Fibroblast of skin of abdomen (primary cell): Measurements from ENCODE around the gene ATP6V0D1. TPM values are rescaled to one million over a fixed set of nuclear protein-coding genes. Genes with fewer than 3 reads are reported as not detected.
"Not testable (repeated sequence)": the region's sequence is repeated elsewhere in the genome, so short reads cannot be mapped to it uniquely, and the experiment has no call there.

Experiments used
- DNase-seq: peaks from one replicate; pipeline ENCODE4 v3.0.0-alpha.2; 2013
- polyA plus RNA-seq, 2 experiments: library from polyadenylated mRNA; unstranded; fragments of 120-200 nt; gene quantifications; one replicate each; pipeline ENCODE4 v1.2.1, GENCODE V29; 2013; ENCODE audit not compliant: insufficient read length in 2 of 2

The ATP6V0D1 gene
- 78.0 TPM for polyA plus RNA-seq (2013, experiment 1 of 2; ENCODE audit: insufficient read length)
- polyA plus RNA-seq (2013, experiment 2 of 2; ENCODE audit: insufficient read length): 79.6 TPM

- DNase-seq: peak; percentile 96
Observed at GRCh38 chr16:67480833-67481560, at the start of gene ATP6V0D1. TSS of gene ATP6V0D1 (minus strand) at chr16:67481157. CDS start at chr16:67481086, 71 bp downstream.

DNA sequence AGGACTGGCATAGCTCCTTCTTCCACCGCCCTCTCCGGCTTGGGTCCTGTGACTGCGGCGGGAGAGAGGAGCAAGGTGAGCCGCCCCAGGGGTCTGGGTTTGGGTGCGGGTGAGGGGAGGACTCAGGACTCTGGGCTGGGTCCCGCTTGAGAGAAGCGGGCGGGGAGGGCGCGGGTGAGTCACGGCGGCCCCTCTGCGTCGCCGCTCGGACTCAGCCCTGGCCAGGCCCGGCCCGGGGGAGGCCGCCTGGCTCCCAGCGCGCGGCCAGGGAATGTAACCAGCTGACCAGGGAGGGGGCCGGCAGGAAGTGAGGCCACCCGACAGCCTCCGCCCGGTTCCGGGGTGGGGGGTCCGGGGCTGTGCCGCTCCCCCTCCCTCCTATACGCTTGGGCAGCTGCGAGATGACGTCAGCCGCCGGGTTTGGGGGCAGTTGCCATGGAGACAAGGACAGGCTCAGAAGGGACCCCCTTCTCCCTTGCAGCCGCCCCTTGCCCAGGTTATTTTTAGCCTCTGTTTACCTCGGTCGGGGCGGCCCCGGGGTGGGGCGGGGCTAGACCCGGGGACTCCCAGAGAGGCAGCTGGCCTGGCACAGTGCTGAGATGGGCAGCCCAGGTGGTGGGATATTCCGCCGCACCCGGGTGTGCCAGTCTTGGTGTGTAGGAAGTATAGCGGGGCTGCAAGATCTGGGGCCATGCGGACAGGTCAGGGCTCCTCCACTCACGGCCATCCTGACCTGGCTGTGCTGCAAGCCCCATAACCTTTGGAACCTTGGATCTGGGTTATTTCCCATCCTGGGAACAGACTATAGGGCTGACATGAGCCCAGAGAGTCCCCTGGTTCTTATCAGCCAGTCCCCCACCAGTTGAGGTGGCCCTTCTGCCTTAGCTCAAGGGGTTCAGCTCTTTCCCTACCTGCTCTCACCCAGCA is 49.3 kb upstream of the ATP6V0D1 start:
- peak; percentile 54 for DNase-seq

- DNase-seq: no peak
Observed at GRCh38 chr16:67529582-67530012, 48.6 kb upstream of the ATP6V0D1 start.

DNA sequence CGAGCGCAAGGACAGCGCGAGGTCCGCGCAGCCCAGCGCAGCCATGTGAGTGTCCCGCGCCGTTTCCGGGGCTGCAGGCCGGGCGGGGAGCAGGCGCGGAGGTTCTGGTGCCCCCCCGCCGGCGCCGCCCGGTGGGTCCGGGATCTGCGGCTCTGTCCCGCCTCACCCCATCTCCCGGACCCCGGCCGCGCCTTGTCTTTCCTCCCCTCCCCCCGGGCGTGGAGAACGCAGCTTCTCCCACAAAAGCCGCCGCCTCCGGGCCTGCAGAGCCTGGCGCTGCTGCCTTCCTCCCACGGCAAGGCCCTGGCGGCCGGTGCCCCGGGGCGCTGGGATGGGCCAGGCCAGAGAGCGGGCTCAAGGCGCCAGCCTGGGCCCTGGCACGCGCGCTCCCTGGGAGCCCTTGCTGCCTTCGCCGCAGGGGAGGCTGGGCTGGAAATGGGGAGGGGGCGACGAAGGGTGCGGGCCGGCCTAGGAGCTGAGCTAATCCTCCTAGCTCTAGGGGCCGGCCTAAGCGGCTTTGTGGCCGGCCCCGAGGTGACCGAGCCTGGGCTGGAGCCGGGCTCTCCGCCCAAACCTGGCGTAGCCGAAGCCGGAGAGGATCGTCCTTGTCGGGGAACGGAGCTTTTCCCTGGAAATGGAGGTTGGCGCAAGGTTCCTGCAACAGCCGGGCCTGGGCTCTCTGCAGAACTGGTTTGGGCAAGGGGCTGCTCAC is 48.1 kb upstream of the ATP6V0D1 start:
- peak; percentile 32 for DNase-seq

- DNase-seq: peak; percentile 31
Observed at GRCh38 chr16:67528222-67528869, 47.4 kb upstream of the ATP6V0D1 start, which contains the start of gene RIPOR1. TSS of gene RIPOR1 (plus strand) at chr16:67528829. CDS start at chr16:67538447, 9,618 bp downstream.

DNA sequence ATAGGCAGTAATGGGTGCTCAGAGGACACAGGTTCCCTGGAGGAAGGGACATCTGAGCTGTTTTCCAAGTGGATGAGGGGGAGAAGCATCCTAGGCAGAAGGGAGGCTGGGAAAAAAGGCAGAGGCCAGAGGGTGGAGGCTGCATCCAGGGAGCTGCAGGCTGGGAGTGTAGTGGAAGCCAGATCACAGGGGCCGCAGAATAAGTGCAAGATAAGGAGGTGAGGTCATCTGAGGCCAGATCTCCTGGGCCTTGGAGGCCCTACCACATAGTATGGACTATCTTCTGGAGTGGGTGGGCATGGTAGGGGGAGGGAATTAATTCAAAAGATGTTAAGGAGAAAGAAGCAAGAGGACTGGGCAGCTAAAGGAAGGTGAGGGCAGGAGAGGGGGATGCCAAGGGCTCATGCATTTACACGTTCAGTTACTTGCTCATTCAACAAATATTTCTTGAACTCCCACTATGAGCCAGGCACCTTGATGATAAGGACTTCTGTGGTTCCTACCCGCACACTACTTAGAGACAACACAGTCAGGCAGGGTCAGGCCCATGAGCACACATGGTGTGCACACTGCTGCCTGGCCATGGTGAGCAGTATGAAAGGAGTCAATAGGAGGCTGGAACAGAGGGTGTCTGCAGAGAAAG is 45.3 kb upstream of the ATP6V0D1 start:
- DNase-seq: no peak

DNA sequence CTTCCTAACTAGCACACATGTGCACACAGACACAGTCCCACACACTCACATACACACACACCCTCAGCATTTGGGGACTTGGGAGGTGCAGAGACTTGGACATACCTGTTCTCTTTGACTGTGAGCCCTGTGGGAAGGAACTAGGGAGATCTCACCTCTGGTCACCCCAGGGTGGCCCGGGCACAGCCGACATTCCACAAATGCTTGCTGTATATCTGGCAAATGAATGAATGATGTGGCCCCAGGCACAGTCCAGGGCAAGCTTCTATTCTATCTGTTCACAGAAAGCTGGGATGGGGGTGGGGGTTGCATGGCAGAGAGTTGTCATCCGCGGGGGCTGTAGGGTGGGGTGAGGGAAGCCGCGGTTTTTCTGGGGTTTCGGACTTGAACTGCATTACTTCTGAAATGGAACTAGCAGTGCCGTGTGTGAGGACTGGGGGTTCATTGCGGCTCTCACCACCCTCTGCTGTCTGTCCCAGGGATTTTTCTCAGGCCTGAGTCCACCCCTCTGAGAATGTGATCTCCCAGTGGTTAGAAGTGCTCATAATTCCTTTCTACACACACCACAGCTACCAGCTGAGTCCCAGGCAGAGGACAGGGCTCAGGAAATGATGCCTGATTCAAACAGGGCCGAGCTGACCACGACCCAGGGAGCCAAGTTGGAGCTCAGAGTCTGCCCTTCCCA is 44.4 kb upstream of the ATP6V0D1 start:
- peak; percentile 41 for DNase-seq

GRCh38 chr16:67521095-67521804 is 40.3 kb upstream of the ATP6V0D1 start:
- DNase-seq: peak; percentile 94

DNA sequence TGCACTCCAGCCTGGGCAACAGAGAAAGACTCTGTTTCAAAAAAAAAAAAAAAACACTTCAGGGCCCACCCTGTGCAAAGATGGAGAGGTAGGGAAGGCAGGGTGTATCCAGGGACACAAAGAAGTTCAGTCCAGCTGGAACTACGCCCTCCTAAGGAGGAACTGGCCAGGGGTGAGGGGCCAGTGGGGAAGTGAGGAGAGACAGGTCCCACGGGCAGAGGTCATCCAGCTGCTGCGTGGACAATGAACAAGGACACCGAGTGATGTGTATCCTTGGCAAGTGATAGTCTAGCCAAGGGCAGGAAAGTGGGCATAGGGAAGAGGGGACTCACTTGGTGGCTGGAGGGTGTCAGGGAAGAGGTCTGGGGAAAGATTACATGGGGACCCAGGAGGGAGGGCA is 38.3 kb upstream of the ATP6V0D1 start:
- DNase-seq: no peak

- DNase-seq: no peak
Observed at GRCh38 chr16:67518676-67519075, 37.7 kb upstream of the ATP6V0D1 start.

DNA sequence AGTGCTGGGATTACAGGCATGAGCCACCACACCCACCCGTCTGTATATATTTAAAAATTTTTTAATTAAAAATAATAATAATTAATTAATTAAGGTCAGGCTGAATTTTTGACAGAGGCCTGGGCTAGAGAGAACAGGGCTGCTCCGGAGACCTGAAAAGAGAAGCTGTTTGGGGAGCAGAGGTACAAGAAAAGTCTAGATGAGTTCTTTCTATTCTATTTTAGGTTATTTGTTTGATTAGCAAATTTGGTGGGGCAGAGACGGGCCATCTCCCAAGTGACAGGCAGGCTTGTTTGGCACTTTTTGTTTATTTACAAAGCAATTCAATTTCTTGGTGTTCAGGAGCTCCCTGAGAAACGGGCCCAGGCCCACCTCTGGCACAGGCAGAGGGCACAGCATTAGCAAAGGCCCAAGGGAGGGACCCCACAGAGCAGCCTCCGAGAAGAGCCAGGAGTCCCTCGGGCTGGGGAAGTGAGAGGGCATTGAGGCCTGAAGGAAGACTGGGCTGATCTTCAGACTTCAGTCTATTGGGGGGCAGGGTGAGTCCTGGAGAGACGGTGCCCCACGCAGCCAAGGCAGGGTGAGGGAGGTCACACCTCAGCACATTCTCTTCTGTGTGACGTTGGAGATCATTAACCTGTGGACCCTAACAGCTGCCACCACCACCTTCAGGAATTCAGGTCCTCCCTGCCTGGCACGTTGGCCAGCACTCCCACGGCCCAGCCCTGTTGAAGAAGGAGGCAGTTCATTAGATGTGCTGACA is 36.9 kb upstream of the ATP6V0D1 start:
- DNase-seq: no peak

GRCh38 chr16:67517155-67517445 is 36.1 kb upstream of the ATP6V0D1 start:
- DNase-seq: no peak

DNA sequence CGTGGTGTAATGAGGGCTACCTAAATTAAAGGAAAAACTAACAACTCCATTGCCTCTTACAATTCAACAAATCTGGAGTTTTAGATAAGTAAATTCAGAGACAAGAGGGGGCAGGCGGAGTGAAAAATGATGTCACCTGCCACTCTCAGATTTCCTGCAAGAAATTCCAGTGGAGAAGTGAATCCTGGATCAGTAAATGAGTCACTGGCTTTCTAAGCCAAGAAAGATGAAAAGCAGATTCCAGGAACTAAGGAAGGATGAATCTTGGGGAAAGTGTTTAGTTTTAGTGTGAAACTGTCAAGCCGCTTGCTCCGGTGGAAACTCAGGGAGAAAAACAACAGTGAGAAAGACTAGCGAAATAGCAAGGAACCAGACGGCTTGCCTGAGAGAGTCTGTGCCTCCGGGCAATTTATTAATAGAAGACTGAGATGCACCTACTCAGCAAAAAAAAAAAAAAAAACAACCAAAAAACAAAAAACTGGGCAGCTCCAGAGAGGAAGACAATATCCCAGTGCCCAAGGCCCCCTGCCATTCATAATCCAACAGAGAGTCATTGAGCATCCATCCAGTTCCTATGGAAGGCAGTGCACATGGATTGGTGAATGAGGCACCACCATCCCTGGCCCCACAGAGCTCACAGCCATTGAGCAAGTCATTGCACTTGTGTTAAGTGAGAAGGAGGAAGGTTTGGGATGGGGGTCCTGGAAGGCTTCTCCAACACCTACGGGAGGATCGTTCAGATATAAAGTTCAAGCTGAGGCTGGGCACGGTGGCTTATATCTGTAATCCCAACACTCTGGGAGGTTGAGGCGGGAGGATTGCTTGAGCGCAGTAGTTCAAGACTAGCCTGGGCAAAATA is 35.6 kb upstream of the ATP6V0D1 start:
- peak; percentile 78 for DNase-seq

DNA sequence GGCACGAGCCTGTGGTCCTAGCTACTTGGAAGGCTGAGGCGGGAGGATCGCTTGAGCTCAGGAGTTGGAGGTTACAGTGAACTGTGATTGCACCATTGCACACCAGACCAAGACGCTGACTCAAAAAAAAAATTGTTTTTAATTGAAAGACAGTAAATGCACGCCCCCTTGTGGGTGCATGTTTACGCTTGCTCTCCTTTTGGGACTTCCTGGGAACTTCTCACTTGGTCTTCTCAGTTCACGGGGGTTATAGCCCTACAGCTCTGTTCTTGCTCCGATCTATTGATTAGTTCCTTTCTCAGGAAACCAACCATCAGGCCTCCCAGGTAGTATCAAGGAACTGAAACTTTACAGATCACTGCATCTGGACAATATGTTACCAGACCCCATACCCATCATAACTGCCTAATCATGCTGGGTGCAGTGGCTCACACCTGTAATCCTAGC is 33.4 kb upstream of the ATP6V0D1 start:
- DNase-seq: peak; percentile 79

- not testable (repeated sequence) for DNase-seq
Observed at GRCh38 chr16:67513892-67514291, 32.9 kb upstream of the ATP6V0D1 start.

GRCh38 chr16:67509016-67509415 is 28.1 kb upstream of the ATP6V0D1 start:
- no peak for DNase-seq

DNA sequence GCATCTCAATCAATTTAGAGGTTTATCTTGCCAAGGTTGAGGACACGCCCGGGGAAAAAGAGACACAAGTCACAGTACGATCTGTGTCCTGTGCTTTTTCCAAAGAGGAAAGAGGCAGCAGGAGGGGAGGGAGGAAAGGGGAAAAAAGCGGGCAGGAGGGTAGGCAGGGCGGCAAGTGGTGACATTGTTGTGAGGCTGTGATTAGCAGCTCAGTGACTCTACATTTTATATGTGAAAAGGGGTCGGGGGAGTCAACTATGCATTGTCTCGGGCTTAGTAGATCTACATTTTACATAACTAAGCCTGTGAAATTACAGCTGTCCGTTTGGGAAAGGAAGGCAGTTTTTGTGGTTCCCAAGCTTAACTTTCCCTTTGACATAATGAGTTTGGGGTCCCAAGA is 25.5 kb upstream of the ATP6V0D1 start:
- DNase-seq: no peak
